Measurements from ENCODE around the gene PHACTR3. TPM values are rescaled to one million over a fixed set of nuclear protein-coding genes. Genes with fewer than 3 reads are reported as not detected.

Gene PHACTR3
- total RNA-seq, 1 donor from 2014 or later, result 1.4 TPM

- Mint-ChIP-seq H3K9me3 (no peaks in the 10 kb centered on the region), H3K4me3 (no peak overlapping the region), H3K27ac (peak overlapping the region; percentile 15), H3K36me3 (no peaks in the 10 kb centered on the region), H3K4me1 (no peaks in the 10 kb centered on the region), H3K27me3 (ENCODE audit: insufficient read depth, low read depth) (peaks cover 10% of the 10 kb centered on the region)
- peaks cover 26% of the 10 kb centered on the region for H3K27me3 ChIP-seq
- no peaks in the 10 kb centered on the region for H3K4me1 ChIP-seq
- no peaks in the 10 kb centered on the region for H3F3A ChIP-seq (ENCODE audit: low read depth)
- TF ChIP-seq EZH2 (IDR thresholded peaks at IDR 0.05) (no peak), CTCF (IDR thresholded peaks at IDR 0.05) (no peak), EZH2phosphoT487 (IDR thresholded peaks at IDR 0.05) (no peak)
- no peaks in the 10 kb centered on the region for H3K36me3 ChIP-seq
- no peaks in the 10 kb centered on the region for H3K9me3 ChIP-seq (ENCODE audit: low read depth)
- no peak overlapping the region for H3K9ac ChIP-seq
- H3K79me2 ChIP-seq (ENCODE audit: low read depth), result no peaks in the 10 kb centered on the region
- H3K27ac ChIP-seq, result no peak overlapping the region
- H3K4me3 ChIP-seq, result no peak overlapping the region
- H3K4me2 ChIP-seq, result no peak overlapping the region
- no peaks in the 10 kb centered on the region for H4K20me1 ChIP-seq (ENCODE audit: low read depth)
- no peak overlapping the region for H2AFZ ChIP-seq (replicated peaks)
- no peak for DNase-seq (ENCODE audit: low spot score)
These were observed 44.5 kb upstream of the PHACTR3 start for GRCh38 chr20:59559863-59560262.

- peak; percentile 71 for TF ChIP-seq CTCF (IDR thresholded peaks at IDR 0.05)
- no peak for TF ChIP-seq EZH2phosphoT487 (IDR thresholded peaks at IDR 0.05)
- TF ChIP-seq EZH2 (IDR thresholded peaks at IDR 0.05), result no peak
- peak; percentile 53 for DNase-seq (ENCODE audit: low spot score)
- no peaks in the 10 kb centered on the region for H3K36me3 Mint-ChIP-seq
These were observed 43.6 kb upstream of the PHACTR3 start for GRCh38 chr20:59560588-59561227.

GRCh38 chr20:59561228-59561605 is 43.1 kb upstream of the PHACTR3 start:
- H3K4me3 Mint-ChIP-seq, result no peak overlapping the region
- no peak overlapping the region for H3K4me2 ChIP-seq
- no peaks in the 10 kb centered on the region for H3K4me1 ChIP-seq
- H2AFZ ChIP-seq (replicated peaks), result no peak overlapping the region
- TF ChIP-seq CTCF (IDR thresholded peaks at IDR 0.05) (no peak), EZH2phosphoT487 (IDR thresholded peaks at IDR 0.05) (no peak), EZH2 (IDR thresholded peaks at IDR 0.05) (no peak)
- no peak for DNase-seq (ENCODE audit: low spot score)
- no peak overlapping the region for H3K27ac ChIP-seq
- H4K20me1 ChIP-seq (ENCODE audit: low read depth), result no peaks in the 10 kb centered on the region
- no peaks in the 10 kb centered on the region for H3K9me3 Mint-ChIP-seq
- H3K4me3 ChIP-seq, result no peak overlapping the region
- no peaks in the 10 kb centered on the region for H3K79me2 ChIP-seq (ENCODE audit: low read depth)
- H3K9me3 ChIP-seq (ENCODE audit: low read depth), result no peaks in the 10 kb centered on the region
- H3F3A ChIP-seq (ENCODE audit: low read depth), result no peaks in the 10 kb centered on the region
- H3K9ac ChIP-seq, result no peak overlapping the region
- no peaks in the 10 kb centered on the region for H3K36me3 ChIP-seq
- H3K27ac Mint-ChIP-seq, result no peak overlapping the region
- H3K27me3 ChIP-seq, result peaks cover 39% of the 10 kb centered on the region
- peaks cover 10% of the 10 kb centered on the region for H3K27me3 Mint-ChIP-seq (ENCODE audit: insufficient read depth, low read depth)
- no peaks in the 10 kb centered on the region for H3K4me1 Mint-ChIP-seq
- no peaks in the 10 kb centered on the region for H3K36me3 Mint-ChIP-seq

More at GRCh38 chr20:59560588-59561227, 43.6 kb upstream of the PHACTR3 start:
- Histone ChIP-seq H3K9ac (no peak overlapping the region), H3K9me3 (ENCODE audit: low read depth) (no peaks in the 10 kb centered on the region), H4K20me1 (ENCODE audit: low read depth) (no peaks in the 10 kb centered on the region), H3K36me3 (no peaks in the 10 kb centered on the region), H3K27ac (no peak overlapping the region), H3K27me3 (peaks cover 34% of the 10 kb centered on the region), H3K4me2 (no peak overlapping the region), H3K4me3 (no peak overlapping the region), H3K4me1 (no peaks in the 10 kb centered on the region), H3F3A (ENCODE audit: low read depth) (no peaks in the 10 kb centered on the region), H2AFZ (replicated peaks) (no peak overlapping the region), H3K79me2 (ENCODE audit: low read depth) (no peaks in the 10 kb centered on the region)
- no peaks in the 10 kb centered on the region for H3K4me1 Mint-ChIP-seq
- H3K4me3 Mint-ChIP-seq, result no peak overlapping the region
- H3K27ac Mint-ChIP-seq, result no peak overlapping the region
- peaks cover 10% of the 10 kb centered on the region for H3K27me3 Mint-ChIP-seq (ENCODE audit: insufficient read depth, low read depth)
- H3K9me3 Mint-ChIP-seq, result no peaks in the 10 kb centered on the region

Data from neural progenitor cell (in vitro differentiated cells).